Stimulated activated CD4-positive, alpha-beta T cell treated with anti-CD3 and anti-CD28 coated beads, Interleukin-1b, Interleukin-23, amount 100 ng/mL, for 24 hours (primary cell): Measurements from ENCODE around the gene ATP2B2.

Experiments used
- DNase-seq, 4 experiments: peaks; one replicate each; pipeline ENCODE4 v3.0.0-alpha.2; 2020; ENCODE audit warnings: low read depth in 4 of 4, low spot score in 1 of 4

The ATP2B2 gene

DNA sequence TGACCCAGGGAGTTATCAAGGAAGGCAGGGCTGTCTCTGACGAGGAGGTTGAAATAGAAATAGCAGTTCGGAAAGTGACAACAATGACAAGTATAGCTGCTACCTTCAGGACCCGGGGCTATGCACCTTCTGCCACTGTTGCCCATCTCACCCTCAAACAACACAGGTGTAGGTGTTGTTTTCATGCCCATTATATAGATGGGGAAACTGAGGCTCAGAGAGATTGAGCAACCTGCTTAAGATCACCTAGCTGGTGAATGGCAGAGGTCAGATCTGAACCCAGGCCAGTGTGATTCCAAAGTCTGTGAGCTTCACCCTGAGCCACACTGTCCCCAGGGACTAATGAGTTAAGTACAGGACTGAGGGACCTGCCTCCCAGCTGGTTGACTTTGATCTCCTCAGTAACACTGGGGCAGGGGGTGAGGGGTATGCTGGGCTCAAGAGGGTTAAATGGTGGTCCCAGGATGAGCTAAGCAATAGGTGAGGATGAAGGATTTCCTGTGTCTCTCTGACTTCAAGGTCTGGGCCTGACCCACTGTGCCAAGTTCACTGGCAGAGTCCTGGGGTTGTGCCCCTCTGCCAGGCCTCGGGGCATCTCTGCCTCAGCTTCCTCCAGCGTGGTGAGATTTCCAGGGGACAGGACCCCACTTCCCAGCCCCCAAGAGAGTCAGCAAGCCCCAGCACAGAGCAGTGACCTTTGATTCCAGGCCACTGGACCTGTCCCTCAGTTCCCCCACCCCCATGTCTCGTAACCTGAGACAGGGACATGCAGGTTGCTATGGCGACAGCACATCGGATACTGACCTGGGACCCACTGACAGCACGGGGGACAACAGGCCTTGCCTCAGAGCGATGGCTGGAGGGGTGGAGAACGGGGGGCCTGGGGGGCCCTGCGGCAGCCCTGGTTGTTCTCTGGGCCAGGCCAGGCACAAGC, 35.0 kb downstream of the ATP2B2 start:
- DNase-seq: no peak

DNA sequence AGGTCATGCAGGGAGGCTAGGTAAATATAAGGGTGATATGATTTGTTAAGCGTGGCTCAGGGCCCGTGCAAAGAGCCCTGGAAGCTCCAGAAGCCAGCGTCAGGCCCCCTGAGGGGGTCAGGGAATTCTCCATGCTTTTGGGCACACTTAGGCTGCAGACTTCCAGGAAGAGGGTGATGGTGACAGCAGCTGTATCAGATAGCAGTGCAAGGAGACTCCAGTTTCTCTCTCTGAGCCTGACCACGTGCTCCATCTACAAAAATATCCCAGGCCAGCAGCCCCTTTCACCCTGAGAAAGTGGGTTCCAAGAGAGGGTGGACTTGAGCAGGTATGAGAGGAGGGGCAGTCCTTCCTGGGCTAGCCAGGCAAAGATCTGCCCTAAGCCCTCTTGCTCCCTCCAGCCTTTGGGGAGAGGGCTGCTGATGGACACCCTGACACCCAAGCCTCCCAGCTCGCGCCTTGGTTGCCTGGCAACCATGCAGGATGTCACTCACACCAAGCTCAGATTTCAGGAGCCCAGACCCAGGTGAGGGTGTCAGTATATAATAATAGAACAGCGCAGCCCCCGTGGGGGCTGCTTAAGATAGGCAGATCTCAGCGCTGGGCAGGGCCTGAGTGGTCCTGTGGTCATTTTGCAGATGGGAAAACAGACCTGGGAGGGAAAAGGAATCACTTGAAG, 35.8 kb downstream of the ATP2B2 start:
- no peak for DNase-seq

DNA sequence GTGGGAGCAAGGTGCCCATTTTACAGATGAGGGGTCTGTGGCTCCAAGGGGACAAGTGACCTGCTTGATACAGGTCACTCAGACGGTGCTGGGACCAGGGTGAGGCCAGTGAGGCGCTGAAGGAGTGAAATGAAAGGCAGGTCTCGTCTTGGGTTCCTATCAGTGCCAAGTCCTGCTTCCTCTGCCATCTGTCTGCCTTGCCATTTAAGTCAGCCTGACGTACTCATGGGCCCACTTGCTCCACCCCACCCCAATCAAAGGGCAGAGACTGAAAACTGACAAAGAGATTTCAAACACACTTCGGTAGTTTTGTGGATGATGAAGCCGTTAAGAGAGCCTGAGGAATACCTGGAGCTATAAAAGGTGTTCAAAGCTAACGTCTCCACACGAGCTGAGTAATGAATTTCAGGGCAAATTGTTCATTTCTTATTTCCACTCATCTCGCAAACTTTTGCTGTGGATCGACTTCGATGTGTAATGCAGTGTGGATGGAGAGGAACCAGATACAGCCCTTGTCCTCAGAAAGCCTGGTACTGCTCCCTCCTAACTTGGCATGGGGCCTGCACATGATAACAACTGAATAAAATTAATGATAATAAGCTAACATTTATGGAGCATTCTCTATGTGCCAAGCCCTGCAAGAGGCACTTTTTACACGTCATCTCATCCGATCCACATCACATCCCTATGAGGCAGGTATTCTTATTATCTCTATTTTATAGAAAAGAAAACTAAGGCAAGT, 36.6 kb downstream of the ATP2B2 start:
- DNase-seq: no peak

DNA sequence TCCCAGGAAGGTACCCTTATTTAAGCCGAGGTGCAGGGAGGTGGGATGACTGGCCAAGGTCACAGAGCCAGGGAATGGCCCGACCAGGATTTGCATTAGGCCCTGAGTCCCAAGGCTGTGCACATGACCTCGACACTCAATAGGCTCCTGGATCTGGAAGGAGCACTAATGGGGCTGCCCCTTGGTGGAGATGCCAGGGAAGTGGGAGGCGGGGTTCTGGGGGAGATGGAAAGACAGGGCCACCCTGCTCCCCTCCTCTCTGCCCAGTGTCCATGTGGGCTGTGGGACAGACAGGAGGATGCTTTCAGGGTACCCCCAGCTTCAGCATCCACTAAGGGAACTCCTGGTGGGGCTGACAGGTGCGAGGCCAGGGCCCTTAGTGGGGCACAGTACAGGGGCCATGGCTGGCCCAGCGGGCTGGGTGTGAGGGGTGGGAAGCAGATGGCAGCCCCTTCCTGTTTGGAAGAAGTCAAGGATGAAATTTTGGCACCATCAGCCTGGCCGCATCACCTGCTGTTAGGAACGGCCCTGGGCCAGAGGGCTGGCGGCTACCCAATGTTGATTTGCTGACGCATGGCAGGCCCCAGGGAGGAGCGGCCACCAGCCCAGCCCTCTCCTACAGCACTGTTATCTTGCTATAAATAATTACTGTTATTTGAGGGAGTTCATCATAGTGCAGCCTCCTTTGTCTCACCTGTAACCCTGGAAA, 37.3 kb downstream of the ATP2B2 start:
- no peak for DNase-seq

DNA sequence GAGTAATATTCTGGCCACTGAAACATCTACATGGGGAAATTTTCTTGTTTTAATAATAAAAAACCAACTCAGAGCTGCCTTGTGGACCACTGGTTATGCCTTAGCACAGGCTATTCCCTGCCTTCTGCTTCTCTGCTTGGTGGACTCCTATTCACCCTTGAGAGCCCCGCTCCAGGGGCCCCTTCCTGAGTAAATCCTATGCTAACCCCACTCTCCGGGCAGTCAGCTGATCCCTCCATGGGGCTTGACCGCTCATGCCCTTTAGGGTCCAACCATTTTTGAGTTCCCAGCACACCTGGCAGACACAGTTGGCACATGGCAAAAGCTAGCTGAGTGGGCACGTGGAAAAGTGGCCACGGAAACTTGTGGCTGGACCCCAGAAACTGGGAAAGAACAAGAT, 38.2 kb downstream of the ATP2B2 start:
- DNase-seq: no peak

DNA sequence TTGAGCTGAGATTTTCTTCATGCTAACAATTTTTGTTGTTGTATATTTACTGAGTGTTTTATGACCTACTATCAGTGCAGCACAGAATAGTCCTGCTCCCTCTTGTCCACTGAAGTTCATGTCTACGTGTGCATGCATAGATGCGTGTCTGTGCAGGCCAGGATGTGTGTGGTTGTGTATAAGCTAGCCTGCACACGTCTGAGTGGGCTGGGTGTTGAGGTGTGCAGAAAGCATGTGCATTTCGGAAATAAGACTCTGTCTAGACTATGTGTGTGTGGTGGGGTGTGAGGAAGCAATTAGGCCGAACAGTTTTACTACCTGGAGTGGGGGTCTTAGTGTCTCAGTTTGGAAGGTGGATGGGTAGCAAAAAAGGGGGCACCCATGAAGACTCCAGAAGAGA, 39.2 kb downstream of the ATP2B2 start:
- DNase-seq: no peak

DNA sequence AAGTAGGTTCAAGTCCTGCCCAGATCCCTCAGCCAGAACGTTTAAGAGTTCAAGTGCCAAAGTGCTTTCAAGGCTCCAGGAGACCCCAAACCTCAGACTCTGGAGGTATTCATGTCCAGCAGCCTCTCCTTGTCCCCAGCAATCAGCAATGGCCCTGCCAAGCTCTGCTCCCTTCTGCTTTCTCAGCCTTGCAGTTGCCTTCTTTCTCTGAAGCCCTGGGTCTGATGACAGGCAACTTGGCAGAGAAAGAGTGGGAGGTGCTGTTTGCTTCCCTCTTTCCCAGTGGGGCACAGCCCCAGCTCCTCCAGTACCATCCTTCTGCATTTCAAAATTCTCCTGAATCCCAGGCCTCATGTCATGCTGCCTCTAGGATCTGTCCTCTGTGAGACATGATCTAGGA, 40.2 kb downstream of the ATP2B2 start:
- no peak for DNase-seq

DNA sequence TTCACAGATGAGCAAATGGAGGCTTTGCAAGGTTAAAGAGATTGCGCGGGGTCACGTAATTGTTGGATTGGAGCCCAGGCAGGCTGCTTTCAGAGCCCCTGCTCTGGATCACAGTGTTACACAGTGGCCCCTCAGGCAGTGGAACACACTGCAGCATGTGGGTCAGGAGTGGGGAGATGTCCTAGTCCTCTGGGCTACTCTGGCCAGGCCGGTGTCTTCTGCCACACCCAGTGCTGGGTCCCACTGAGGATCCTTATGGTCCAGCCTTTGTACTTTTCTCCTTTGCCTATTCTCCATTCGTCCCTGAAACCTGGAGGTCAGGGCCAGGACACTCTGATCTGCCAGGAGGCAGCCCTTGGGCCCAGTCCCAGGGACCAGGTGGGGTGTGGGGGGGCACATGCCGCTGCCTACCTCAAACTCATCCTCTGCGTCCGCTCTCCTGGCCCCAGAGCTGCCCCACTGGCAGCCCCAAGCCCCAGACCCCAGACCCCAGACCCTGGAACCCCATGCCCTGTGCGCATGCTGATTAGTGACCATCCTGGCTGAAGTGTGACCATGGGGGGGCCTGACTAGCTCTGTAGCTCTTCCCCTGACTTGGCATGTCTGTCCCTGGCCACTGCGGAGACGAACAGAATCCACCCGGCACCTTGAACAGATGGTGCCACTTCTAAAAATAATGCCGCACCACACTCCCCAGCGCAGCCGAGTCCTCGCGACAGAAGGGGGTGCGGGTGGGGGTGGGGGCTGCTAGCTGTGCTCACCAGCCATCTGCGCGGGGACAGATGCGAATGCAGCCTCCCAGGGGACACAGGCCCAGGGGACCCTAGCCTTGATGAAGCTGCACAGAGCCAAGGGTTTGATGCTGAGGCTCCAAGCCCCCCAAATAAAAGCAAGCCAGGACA, 41.6 kb downstream of the ATP2B2 start:
- DNase-seq: no peak

DNA sequence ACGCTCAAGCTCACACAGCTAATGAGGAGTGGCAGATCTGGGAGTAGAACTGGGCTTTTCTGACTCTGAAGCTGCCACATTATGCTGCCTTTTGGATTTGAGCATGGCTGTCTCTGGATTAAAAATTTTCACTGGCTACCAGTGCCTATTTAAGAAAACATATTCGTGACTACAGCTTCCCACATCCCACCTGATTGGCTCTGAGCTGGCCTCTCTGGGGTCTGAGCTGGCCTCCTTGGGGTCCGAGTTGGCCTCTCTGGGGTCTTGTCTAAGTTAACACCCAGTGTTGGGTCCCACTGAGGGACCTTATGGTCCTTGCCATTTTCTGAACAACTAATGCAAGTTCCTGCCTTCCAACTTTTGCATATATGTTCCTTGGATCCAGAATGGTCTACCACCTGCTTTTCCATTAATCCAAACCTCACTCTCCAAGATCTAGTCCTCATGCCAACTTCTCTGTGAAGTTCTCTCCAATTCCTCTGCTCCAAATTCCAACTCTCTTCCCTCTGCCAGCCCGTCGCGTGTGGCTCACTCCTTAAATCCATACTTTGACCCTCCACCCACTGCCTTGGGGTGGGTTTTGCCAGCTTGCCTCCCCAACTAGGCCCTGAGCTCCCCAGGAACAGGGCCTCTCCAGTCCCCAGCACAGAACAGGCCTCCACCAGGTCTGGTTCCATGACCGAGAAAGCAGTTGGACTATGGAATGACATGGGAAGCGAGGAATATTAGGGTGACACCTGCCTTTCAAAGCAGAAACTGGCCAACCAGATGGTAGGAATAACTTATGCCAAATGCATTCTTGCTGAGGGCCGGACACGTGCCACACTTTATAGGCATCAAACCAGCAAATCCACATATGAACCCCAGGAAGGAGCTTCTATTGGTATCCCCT, 42.5 kb downstream of the ATP2B2 start:
- no peak for DNase-seq

DNA sequence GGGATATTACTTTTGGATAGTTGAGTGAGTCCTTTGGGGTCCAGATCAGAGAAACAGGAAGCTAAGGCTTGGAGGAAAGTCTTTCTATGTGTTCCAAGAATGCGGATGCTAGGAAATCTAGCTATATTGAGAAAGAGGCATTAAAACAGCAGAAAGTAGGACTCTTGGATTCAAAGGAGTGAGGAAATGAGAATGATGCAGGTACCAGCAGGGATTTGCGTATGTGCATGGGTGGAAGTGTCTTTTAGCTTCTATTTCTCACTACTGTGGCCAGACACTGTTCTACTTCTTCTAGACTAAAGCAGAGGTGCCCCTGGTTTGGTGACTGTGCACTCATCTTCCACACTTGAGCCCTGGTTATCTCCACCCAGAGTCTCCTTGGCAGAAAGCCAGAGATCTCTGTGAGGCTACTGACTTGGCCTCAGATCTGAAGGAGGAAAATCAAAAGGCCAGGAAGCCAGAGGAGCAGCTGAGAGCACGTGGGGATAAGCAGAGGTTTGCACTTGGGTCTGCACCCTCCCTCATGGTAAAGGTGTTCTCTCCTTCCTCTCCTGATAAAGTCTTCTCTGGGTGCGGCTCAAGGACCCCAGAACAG, 44.3 kb downstream of the ATP2B2 start:
- DNase-seq: no peak

DNA sequence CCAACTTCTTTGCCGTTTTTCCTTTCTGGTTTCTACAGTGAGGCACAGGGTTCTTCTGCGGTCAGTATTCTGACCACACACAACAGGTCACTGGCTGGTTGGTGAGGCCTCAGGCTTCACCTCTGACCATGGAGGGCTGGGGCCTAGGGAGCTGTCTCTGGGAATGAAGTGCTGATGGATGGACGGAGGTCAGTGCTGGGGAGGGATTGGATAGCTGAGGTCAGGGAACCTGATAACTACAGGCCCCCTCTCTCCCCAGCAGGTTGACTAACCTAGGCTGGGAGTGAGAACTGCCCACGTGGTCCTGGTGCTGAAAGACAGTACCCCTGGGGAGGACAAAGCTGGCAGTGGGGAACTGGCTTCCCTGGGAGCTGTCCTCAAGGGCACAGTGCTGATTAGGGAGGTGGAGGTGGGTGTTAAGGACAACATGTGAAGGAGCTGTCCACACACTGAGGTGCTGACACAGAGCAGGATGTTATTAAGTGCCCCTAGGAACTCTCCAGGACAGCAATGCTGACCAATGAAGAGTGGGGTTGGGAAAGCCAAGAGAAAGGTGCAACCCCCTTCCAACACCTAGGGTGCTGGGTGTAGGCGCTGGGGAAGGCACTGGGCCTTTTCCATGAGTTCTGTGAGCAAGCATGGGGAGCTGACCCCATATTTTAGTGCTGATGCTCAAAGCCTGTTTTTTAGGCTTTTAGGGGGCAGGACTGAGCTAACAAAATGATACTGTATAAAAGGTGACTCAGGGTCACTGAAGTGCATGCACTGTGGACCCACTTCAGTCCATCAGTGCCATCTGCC, 45.2 kb downstream of the ATP2B2 start:
- peak in 1 of 4 experiments; percentile 17 for DNase-seq

DNA sequence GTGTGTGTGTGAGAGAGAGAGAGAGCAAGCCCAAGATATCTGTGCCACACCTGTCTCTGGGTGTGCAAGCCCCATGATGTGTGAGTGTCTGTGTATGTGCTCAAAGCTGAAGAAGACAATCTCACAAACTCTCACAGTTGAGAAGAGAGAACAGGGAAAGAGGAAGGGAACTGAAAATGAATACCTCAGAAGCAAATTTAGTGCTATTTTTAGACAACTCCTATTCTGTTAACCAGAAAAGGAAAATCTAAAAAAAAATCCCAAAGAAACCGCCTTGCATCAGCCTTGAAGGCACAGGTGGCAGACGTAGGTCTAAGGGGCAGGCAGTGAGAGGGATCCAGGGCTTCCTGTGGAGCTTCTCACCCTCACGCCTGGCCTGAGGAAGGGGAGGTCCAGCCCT, 47.8 kb downstream of the ATP2B2 start:
- no peak for DNase-seq

DNA sequence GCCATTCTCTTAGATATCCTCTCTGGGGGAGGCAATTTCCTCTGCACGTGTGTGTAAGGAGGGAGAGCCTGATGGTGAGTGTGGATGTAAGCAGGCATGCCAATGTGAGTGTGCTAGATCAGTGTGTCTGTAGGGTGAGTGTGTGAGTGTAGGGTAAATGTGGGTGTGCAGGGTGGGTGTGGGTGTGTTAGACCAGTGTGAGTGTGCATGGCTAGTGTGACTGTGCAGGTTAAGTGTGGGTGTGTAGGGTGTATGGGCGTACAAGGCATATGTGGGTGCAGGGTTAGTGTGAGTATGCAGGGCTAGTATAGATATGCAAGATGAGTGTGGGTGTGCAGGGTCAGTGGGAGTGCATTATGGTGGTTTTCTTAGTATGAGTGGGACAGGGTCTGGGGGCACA, 48.4 kb downstream of the ATP2B2 start:
- no peak for DNase-seq

DNA sequence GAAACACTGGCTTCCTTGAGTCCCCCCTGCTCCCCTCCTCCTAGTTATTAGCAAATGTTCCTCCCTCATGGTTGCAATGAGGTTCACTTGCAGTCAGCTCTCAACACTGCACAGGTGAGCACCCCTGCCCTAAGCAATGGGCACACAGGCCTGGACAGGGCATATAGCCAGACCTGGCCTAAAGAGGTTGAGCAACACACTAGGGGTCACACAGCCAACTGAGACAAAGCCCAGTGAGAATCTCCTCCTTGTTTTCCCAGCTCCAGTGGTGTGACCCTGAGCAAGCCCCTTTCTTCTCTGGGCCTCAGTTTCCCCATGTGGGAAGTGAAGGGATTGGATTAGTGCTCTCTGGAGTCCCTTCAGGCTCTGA, 49.9 kb downstream of the ATP2B2 start:
- no peak for DNase-seq

DNA sequence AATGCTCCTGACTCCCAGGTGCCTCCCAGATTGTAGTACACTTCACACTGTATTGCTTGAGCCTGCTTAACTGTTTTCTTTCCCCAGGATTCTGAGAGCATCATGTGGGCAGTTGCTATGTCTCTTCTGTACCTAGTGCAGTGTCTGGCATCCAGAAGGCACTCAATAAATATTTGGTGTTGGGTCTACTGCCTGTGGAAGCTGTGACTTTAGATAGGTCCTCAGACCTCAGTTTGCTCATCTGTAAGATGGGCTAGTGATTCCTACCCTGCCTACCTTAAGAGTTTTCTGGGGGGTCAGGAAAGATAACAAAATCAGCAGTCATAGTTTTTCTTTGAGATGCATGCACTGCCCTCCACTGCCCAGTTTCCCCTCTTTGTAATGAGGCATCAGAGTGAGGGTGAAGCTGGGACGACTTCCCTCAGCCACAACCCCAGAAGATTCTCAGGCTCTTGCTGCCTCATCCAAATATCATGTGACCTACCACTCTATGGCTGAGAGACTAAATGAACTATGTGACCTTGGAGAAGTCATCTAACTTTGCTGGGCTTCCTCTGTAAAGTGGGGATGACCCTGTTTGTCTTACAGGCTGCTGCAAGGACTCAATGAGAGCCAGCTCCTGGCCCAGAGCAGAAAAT, 50.4 kb downstream of the ATP2B2 start:
- no peak for DNase-seq

DNA sequence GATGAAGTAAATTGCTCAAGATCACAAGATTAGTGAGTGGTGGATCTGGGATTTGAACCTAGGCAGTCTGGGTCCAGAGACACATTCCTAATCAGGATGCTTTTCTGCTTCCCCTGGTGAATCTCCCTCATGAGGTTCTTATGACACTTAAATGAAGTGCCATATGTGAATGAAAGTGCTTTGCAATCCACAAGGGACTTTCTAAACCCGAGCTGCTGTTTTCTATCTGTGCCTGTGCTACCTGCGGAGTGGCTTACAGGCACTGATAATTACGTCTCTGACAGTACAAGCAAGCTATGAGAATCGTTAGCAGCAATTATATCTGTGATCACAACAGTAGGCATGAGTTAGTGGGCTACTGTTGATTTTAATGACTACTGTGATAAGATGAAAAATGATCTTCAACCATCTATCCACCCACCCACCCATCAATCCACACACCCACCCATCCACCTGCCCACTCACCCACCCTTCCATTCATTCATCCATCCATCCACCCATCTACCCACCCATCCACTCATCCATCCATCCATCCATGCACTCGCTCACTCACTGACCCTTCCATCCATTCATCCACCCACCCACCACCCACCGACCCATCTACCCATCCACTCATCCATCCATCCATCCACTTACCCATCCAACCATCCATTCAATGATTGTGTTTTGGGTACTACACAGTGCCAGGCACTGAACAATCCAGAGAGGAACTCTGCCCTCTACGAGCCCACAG, 51.8 kb downstream of the ATP2B2 start:
- DNase-seq: no peak
